SK-MEL-5 (cell line): ENCODE measurements around the gene SMAGP. TPM values are rescaled to one million over a fixed set of nuclear protein-coding genes. Genes with fewer than 3 reads are reported as not detected.
A peak's percentile ranks its signal among the peaks of the same experiment; 100 is the strongest.
"Not testable (repeated sequence)": the region's sequence is repeated elsewhere in the genome, so short reads cannot be mapped to it uniquely, and the experiment has no call there.

Experiments used
- DNase-seq: peaks from one replicate; pipeline ENCODE4 v3.0.0-alpha.2; 2016; ENCODE audit warnings: low read depth, low spot score
- in situ Hi-C: cut with HindIII; loops from 2 replicates; pipeline ENCODE4 v1.10.0; 2016; ENCODE audit warnings: low sequenced_read_pairs, high pct_unique_total_duplicates, low pct_unique_long_range_greater_than_20kb
- total RNA-seq: library from RNA; depleted of rRNA; stranded (reverse); fragments of >200 nt; shearing (Covaris generic); gene quantifications from 2 replicates; pipeline ENCODE4 v1.2.3, GENCODE V29; 2014

The SMAGP gene
- total RNA-seq, 1 experiment from 2014 or later: 1.8 TPM

DNA sequence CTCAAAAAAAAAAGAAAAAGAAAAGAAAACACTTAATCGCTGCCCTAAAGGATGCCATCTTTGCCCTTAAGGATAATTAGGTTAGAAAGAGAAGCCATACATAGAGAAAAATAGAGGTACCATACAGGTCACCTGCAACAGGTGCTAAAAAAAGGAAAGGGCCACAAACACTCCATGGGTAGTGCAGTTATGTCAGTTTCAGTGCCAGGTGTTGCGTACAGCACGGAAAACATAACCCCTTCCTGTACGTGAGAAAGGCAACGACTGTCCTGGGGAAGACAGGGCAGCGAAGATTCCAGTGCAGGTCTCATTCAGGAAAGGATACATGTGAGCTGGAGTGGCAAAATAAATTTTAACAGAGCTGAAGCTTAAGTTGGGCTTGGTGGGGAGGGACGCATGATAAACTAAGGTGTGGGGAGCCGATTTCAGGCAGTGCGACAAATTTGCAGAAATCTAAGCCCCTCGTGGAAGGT, 32.1 kb downstream of the SMAGP start:
- in situ Hi-C loops: no loop called here
- no peak for DNase-seq

DNA sequence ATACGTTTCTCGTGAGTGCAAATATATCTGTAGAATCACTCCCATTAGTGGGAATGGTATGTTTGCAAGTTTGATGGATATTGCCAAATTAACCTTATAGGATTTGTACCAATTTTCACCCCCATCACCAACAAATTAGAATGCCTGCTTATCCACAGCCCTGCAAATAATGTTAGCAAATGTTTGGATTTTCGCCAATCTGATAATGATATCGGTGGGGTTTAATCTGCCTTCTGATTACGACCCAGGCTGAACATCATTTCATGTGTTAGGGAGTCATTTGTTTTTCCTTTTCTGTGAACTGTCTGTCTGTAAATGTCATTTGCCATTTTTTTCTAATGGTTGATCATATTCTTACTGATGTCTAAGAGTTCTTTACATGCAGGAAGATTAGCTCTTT, 35.7 kb downstream of the SMAGP start:
- no peak for DNase-seq
- in situ Hi-C loops: no loop called here

DNA sequence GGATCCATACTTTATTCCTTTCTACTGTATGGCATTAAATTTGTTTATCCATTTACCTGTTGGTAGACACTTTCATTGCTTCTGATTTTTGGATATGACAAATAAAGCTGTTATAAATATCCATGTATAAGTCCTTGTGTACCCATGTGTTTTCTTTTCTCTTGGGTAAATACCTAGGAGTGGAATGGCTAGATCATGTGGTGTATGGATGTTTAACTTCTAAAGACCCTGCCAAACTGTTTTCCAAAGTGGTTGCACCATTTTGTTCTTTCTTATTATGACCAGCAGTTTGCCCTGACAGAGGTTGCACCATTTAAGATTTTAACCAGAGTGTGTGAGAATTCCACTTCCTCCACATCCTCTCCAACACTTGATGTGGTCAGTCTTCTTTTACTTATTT, 37.6 kb downstream of the SMAGP start:
- DNase-seq: no peak
- in situ Hi-C loops: no loop called here

DNA sequence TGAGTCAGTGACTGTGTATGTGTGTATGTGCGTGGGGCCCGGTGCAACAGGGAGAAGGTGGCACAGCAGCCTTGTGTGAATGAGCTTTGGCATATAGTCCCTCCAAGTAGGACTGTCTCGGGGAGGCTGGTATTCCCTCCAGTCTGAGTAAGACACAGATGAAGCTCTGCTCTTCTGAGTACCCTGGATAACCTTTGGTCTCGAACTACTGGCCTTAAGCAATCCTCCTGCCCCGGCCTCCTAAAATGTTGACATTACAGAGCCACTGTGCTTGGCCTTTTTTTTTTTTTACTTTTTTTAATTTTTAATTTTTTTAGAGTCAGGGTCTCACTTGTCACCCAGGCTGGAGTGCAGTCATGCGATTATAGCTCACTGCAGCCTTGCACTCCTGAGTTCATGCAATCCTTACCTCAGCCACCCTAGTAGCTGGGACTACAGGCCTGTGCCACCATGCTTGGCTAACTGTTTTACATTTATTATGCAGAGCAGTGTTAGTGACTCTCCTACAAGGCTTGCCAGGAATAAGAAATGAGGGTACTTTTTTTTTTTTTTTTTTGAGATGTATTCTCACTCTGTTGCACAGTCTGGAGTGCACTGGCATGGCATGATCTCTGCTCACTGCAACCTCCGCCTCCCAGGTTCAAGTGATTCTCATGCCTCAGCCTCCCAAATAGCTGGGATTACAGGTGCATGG, 41.0 kb downstream of the SMAGP start:
- in situ Hi-C loops: no loop called here
- no peak for DNase-seq

DNA sequence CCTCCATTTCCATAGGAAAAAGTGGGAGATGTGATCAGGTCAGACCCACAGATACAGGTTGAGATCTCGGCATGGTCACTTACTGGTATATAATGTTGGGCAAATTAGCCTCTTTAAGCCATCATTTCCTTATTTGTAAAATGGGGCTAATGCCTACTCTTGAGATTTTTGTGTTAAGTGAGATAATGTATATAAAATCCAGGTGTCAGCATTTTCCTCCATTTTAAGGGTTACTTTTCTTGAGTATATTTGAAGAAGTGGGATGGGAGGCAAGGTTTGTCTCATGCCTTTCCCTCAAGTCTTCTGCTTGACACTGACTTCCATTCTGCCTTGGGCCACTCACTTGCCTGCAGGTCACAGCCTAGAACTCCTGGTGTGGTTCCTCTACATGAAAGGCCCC, 42.3 kb downstream of the SMAGP start:
- DNase-seq: no peak
- in situ Hi-C loops: no loop called here

GRCh38 chr12:51227112-51227511, 43.1 kb downstream of the SMAGP start:
- not testable (repeated sequence) for DNase-seq

GRCh38 chr12:51225771-51226170, 44.4 kb downstream of the SMAGP start:
- in situ Hi-C loops: no loop called here
- DNase-seq: no peak

More at GRCh38 chr12:51227112-51227511, 43.1 kb downstream of the SMAGP start:
- in situ Hi-C loops: not testable (repeated sequence)

GRCh38 chr12:51225234-51225633, 45.0 kb downstream of the SMAGP start:
- in situ Hi-C loops: no loop called here
- no peak for DNase-seq

DNA sequence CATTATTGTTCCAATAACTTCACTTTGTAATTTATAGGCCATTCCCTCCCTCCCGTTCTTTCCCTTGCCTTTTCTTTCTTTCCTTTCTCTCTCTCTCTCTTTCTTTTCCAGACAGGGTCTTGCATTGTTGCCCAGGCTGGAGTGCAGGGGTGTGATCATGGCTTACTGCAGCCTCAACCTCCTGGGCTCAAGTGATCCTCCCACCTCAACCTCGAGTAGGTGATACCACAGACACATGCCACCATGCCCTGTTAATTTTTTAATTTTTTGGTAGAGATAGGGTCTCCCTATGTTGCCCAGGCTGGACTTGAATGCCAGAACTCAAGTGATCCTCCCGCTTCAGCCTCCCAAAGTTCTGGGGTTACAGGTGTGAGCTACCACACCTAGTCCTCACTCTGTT, 45.6 kb downstream of the SMAGP start:
- in situ Hi-C loops: no loop called here
- DNase-seq: no peak

DNA sequence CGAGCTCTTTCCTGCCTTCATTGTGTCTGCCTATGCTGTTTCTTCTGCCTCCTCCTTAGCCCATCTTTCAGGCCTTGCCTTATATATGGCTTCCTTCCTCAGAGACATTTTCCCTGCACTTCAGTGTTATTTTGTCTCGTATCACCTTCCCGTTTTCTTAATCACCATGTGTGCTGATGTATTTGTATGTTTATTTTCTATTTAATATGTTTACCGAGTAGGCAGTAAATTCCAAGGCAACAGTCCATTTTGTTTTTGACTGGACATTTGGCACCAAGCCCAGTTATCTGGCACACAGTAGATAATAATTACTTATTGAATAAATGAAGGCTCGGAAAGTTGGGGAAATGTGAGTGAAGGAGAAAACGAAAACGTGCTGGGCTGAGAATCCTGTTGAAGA, 47.8 kb downstream of the SMAGP start:
- DNase-seq: no peak
- in situ Hi-C loops: no loop called here

- in situ Hi-C loops, DNase-seq: not testable (repeated sequence)
Measured at GRCh38 chr12:51219857-51220256, 50.4 kb downstream of the SMAGP start.

DNA sequence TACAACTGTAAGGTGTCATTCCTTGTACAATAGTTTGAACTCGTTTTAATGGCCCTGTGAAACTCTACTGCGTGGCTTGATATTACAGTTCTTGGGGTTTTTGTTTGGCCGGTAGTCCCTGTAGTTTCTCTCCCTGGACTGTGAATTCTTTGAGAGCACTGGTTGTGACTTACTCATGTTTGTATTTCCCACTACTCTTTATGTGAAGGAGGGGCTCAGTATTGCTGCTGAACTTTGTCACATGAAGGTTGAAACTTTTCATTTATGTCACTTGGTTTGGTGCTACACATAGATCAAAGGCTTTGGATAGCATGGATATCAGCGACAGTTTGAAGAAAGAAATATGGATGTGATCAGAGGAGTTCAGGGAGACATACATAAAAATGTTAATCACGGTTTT, 50.9 kb downstream of the SMAGP start:
- in situ Hi-C loops: no loop called here
- DNase-seq: no peak

DNA sequence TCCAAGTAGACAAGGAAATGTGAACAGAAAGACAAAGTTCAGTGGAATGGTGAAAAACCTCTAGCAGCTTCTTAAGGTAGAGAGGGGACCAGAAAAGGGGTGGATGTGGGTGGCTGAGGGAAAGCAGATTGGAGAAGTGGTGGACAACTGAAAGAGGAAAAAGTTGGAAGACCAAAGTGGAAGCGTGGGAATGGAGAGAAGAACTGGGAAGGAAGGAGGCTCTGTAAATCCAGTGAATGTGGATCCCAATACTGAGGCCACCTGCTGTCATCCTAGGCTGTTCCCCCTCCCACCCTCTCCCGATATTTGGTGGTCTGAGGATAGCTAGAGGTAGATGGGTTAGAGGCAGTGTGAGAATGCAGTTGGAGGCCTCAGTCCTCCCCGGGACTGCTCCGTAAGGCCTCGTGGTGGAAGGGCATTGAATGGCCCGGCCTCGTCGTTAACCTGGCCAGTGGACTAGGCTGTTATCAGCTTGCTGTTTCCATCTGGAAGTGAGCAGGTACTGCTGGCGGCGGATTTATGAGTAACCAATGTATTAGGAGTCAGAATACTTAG, 51.5 kb downstream of the SMAGP start:
- DNase-seq: no peak
- in situ Hi-C loops: no loop called here

DNA sequence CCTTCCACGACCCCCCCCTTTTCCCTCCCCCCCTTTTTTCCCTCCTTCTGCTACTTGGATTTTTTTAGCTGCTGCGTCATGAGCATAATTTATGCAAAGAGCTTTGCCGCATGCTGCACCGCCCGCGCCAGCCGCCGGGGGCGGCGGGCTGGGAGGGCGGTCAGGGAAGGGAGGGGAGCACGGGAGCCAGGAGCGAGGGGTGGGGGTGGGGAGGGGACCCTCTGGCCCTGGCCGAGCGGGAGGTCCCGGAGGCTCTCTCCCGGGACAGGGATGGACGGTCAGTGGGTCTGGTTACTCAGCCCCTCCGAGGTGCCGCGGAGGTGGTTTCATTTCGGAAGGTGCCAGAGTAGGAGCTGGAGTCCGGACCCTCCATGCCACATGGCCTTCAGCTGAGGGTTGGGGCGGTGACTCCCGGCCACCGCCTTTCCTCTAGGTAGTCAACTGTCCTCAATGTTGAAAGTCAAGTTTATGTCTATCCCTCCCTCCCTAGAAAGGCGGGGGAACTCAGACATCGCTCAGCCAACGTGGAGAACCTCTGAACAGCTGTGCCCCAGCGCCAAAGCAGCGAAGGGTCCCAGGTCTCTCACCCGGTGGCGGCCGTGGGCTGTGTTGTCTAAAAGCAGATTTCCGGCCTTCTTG, 52.1 kb downstream of the SMAGP start, which contains the start of gene POU6F1:
Gene POU6F1, minus strand, starts transcription at position 95 of the 639 bp plus-strand sequence. CDS start 11,226 bp downstream, outside the sequence.
- DNase-seq: peak; percentile 82
- in situ Hi-C loops: no loop called here

- in situ Hi-C loops: no loop called here
Measured at GRCh38 chr12:51217133-51217967, 52.9 kb downstream of the SMAGP start.

GRCh38 chr12:51216642-51217041, 53.6 kb downstream of the SMAGP start:
- no peak for DNase-seq
- in situ Hi-C loops: no loop called here

More at GRCh38 chr12:51217133-51217967, 52.9 kb downstream of the SMAGP start:
- no peak for DNase-seq

GRCh38 chr12:51214895-51215294, 55.3 kb downstream of the SMAGP start:
- no peak for DNase-seq
- in situ Hi-C loops: no loop called here
